NT2/D1 (cell line): ENCODE results near the gene WDR82.

Source experiments
- SUZ12 ChIP-seq: IDR thresholded peaks from 2 replicates; pipeline ENCODE4 v1.6.1; 2011; ENCODE audit not compliant: insufficient read length, insufficient read depth; ENCODE audit errors: extremely low read depth
- YY1 ChIP-seq: IDR thresholded peaks from 2 replicates; pipeline ENCODE4 v1.6.1; 2011; ENCODE audit not compliant: insufficient read length, insufficient read depth
- ZNF274 ChIP-seq: IDR thresholded peaks from 2 replicates; pipeline ENCODE4 v1.6.1; 2011; ENCODE audit warnings: mild to moderate bottlenecking, low read depth, low read length

DNA sequence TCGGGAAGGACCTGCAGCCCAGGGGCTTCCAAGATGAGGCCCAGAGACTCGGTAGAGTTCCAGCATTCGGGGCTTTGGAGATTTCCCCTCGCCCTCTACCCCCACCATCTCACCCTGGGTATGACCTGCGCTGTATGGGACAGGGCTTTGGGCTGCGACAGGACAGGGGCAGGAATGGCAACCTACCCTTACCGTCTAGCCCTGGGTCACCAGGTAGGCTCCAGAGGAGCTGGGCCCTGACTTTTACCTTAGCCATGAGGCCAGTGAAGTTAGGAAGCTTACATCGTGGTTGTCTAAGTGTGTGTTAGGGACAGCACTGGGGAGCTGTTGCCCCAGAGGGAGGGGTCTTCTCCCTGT lies 32.2 kb downstream of the WDR82 start:
- TF ChIP-seq YY1, result no peak
- TF ChIP-seq ZNF274, result no peak
- TF ChIP-seq SUZ12, result no peak
